Measurements from ENCODE around the gene NDUFS1.

NDUFS1 gene

DNA sequence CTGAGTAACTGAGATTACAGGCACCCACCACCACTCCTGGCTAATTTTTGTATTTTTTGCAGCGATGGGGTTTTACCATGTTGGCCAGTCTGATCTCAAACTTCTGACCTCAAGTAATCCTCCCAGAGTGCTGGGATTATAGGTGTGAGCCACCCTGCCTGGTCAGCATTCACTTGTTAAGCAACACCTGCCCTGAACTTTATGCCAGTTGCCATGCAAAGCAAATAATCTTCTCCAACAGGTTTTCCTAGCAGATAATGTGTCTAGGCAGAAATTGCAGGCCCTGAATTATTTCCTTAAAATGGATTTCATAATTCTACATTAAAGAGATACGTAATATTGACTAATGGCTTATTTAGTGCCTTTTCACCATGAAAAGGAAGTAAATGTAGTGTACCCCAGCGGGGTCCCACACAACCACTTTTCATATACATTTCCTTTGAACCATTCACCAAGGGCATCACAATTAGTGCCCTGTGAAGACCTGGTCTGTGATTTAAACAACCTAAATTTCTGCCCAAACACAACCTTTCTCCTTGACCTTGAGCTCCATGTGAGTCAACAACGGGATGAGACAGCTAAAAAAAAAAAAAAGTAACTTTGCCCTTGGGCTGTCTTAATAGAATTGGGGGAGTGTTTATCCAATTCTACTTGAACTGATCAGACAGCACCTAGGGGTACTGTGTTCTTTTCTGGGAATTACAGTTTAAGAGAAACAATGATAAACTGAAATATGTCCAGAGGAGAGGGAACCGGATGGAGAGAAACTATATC is 42.0 kb upstream of the NDUFS1 start:
- no peak overlapping the region for H3K4me3 ChIP-seq (ENCODE audit: low read depth, low read length)
- in situ Hi-C loops (cut with HindIII; ENCODE audit: low sequenced_read_pairs): no loop called here
- DNase-seq (ENCODE audit: low read depth): no peak
- TF ChIP-seq, protein P1, sequence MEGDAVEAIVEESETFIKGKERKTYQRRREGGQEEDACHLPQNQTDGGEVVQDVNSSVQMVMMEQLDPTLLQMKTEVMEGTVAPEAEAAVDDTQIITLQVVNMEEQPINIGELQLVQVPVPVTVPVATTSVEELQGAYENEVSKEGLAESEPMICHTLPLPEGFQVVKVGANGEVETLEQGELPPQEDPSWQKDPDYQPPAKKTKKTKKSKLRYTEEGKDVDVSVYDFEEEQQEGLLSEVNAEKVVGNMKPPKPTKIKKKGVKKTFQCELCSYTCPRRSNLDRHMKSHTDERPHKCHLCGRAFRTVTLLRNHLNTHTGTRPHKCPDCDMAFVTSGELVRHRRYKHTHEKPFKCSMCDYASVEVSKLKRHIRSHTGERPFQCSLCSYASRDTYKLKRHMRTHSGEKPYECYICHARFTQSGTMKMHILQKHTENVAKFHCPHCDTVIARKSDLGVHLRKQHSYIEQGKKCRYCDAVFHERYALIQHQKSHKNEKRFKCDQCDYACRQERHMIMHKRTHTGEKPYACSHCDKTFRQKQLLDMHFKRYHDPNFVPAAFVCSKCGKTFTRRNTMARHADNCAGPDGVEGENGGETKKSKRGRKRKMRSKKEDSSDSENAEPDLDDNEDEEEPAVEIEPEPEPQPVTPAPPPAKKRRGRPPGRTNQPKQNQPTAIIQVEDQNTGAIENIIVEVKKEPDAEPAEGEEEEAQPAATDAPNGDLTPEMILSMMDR (IDR thresholded peaks at IDR 0.05; ENCODE audit: low read depth, low read length, missing control alignments): no peak

DNA sequence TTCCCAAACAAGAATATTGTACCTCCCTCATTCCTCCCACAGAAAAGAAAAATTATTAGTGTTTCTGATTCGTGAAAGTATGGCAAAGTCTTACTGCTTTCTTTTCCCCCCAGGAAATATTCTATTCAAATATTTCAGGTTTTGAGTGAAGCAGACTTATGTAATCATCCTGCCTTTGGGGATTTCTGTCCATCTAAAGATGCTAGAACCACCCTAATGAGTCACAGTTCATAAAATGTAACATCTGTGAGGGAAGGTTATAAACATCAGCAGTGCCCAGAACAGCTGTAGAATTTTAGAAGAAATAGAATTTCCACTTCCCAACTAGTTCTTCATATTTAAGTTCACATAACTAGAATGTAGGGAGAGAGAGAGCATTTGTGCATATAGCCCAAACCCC is 39.4 kb upstream of the NDUFS1 start:
- TF ChIP-seq, protein P1 (IDR thresholded peaks at IDR 0.05; ENCODE audit: low read depth, low read length, missing control alignments): no peak
- no peak overlapping the region for H3K4me3 ChIP-seq (ENCODE audit: low read depth, low read length)
- in situ Hi-C loops (cut with HindIII; ENCODE audit: low sequenced_read_pairs): no loop called here
- DNase-seq (ENCODE audit: low read depth): no peak

DNA sequence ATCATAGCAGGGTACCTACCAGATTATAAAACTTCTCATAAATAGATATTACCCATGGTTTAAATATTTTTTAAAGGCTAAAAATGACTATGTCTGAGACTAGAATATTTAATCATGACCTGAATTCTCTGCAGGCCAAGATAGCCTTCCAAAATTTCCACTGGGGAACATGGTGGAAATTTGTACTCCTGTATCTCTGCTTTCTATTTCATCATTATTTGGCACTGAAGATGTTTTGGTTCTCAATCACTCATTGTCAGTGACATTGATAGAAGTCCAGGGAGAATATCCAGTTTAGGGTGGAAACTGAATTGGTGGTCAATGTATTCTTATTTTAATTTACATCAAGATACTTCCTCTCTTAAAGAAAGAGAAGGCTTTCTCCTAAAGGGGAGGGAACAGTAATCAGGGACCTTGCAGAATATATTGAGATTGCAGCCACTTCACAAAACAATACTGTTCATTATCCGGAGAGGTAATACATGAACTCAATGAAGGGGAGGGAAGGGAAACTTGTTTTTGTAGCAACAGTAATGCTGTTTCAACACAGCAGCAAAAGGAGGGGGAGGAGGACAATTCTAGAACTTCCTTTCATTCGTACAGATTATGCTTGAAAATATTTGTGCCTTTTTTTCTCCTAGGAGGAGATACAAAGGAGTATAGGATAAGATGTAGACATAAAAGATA is 34.6 kb upstream of the NDUFS1 start:
- in situ Hi-C loops (cut with HindIII; ENCODE audit: low sequenced_read_pairs): no loop called here
- no peak for DNase-seq (ENCODE audit: low read depth)
- H3K4me3 ChIP-seq (ENCODE audit: low read depth, low read length): no peak overlapping the region
- TF ChIP-seq, protein P1 (IDR thresholded peaks at IDR 0.05; ENCODE audit: low read depth, low read length, missing control alignments): no peak

DNA sequence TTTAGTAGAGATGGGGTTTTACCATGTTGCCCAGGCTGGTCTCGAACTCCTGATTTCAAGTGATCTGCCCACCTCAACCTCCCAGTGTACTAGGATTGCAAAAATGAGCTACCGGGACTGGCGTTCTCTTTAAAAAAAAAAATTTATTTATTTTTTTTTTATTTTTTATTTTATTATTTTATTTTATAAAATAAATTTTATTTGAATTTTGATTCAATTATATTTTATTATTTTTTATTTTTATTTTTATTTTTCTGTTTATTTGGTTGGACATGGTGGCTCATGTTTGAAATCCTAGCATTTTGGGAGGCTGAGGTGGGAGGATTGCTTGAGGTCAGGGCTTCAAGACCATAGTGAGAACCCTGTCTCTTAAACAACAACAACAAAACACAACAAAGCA is 32.9 kb upstream of the NDUFS1 start:
- no peak overlapping the region for H3K4me3 ChIP-seq (ENCODE audit: low read depth, low read length)
- DNase-seq (ENCODE audit: low read depth): no peak
- TF ChIP-seq, protein P1 (IDR thresholded peaks at IDR 0.05; ENCODE audit: low read depth, low read length, missing control alignments): no peak
- in situ Hi-C loops (cut with HindIII; ENCODE audit: low sequenced_read_pairs): no loop called here

DNA sequence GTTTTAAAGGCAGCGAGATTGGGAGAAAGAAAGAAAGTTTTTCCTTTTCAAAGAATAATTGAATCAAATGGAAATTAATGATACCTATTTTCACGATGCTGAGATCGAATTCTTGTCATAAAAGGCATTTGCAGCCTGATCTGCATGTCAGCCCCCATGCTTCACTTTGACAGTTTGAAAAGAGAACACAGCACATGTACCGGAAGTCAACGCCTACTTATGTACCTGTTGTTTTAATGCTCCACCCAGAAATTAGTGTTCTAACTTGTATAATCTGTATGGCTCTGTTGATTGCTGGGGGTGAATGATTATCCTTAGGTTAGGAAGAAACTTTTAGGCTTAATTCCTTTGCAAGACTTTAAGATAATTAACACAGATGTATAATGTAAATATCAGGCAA is 31.4 kb upstream of the NDUFS1 start:
- in situ Hi-C loops (cut with HindIII; ENCODE audit: low sequenced_read_pairs): no loop called here
- TF ChIP-seq, protein P1 (IDR thresholded peaks at IDR 0.05; ENCODE audit: low read depth, low read length, missing control alignments): no peak
- no peak for DNase-seq (ENCODE audit: low read depth)
- no peak overlapping the region for H3K4me3 ChIP-seq (ENCODE audit: low read depth, low read length)

DNA sequence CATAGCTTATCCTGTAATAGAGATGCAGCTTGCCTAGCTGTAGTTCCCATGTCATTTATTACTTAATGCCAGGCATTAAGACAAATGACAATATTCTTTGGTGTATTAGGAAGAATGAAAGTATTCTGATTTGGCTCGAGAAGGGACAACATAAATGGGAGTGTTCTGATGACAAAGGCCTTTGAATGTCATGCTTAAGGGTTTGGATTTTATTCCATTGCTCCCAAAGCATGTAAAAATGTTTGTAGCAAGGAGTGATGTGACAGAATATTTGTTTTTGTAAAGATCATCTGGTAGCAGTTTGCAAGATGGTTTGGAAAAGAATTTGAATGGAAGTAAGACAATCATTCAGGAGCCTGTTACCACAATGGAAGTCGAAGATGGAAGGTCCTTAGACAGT is 30.9 kb upstream of the NDUFS1 start:
- DNase-seq (ENCODE audit: low read depth): no peak
- in situ Hi-C loops (cut with HindIII; ENCODE audit: low sequenced_read_pairs): no loop called here
- TF ChIP-seq, protein P1 (IDR thresholded peaks at IDR 0.05; ENCODE audit: low read depth, low read length, missing control alignments): no peak
- H3K4me3 ChIP-seq (ENCODE audit: low read depth, low read length): no peak overlapping the region

All from astrocyte of the cerebellum (primary cell).